Immature natural killer cell (primary cell): ENCODE results near the gene TMEM63A. TPM values are rescaled to one million over a fixed set of nuclear protein-coding genes. Genes with fewer than 3 reads are reported as not detected.
"Not testable (repeated sequence)": the region's sequence is repeated elsewhere in the genome, so short reads cannot be mapped to it uniquely, and the experiment has no call there.

Experiments used
- DNase-seq, 3 donors: peaks; one replicate each; pipeline ENCODE4 v3.0.0; 2022; ENCODE audit warnings: mixed read lengths in 1 of 3
- H3K27ac Mint-ChIP-seq, 6 donors: one replicate each; pipeline ENCODE4 v1.8.0; 2020; ENCODE audit warnings: mixed read lengths in 6 of 6, mild to moderate bottlenecking in 5 of 6, inconsistent platforms in 4 of 6, moderate library complexity in 3 of 6
- H3K27me3 Mint-ChIP-seq, 3 donors: one replicate each; pipeline ENCODE4 v1.8.0; 2020 to 2021; ENCODE audit warnings: low read depth in 3 of 3, mild to moderate bottlenecking in 3 of 3, mixed read lengths in 3 of 3, moderate library complexity in 3 of 3, inconsistent platforms in 1 of 3
- H3K36me3 Mint-ChIP-seq, 3 donors: one replicate each; pipeline ENCODE4 v1.8.0; 2020; ENCODE audit warnings: mixed read lengths in 3 of 3, inconsistent platforms in 2 of 3, mild to moderate bottlenecking in 2 of 3
- H3K4me1 Mint-ChIP-seq, 2 donors: one replicate each; pipeline ENCODE4 v1.8.0; 2020; ENCODE audit warnings: inconsistent platforms in 2 of 2, mild to moderate bottlenecking in 2 of 2, mixed read lengths in 2 of 2, moderate library complexity in 1 of 2
- H3K4me3 Mint-ChIP-seq, 5 donors: one replicate each; pipeline ENCODE4 v1.8.0; 2020; ENCODE audit warnings: mild to moderate bottlenecking in 5 of 5, mixed read lengths in 5 of 5, inconsistent platforms in 3 of 5, moderate library complexity in 3 of 5
- H3K9me3 Mint-ChIP-seq, 6 donors: one replicate each; pipeline ENCODE4 v1.8.0; 2020; ENCODE audit warnings: mild to moderate bottlenecking in 6 of 6, mixed read lengths in 6 of 6, inconsistent platforms in 4 of 6, moderate library complexity in 3 of 6
- polyA plus RNA-seq, 3 donors: library from polyadenylated mRNA; unstranded; fragments of 300-500 nt; fragmentation: Illumina TruSeq; gene quantifications; one replicate each; pipeline ENCODE4 v1.2.3, GENCODE V29; 2021

Gene TMEM63A
- polyA plus RNA-seq, 3 donors from 2014 or later = 10.1 to 27.4 (median 11.1) TPM

DNA sequence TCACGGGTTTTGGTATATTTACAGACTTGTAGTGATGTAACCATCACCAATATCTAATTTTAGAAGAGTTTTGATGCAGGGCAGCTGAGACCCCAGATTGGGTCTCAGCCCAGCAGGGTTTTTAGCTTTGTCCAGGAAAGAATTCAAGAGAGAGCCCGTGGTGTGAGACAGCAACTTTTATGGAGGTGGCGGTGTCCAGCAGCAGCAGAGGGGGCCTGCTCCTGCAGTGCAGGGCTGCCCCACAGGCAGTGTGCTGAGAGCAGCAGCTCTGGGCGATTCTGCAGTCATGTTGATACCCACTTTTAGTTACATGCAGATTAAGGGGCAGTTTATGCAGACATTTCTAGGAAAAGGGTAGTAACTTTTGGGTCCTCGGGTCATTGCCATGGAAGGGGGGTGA, 74.0 kb downstream of the TMEM63A start:
- H3K27ac Mint-ChIP-seq = no peak overlapping the region

DNA sequence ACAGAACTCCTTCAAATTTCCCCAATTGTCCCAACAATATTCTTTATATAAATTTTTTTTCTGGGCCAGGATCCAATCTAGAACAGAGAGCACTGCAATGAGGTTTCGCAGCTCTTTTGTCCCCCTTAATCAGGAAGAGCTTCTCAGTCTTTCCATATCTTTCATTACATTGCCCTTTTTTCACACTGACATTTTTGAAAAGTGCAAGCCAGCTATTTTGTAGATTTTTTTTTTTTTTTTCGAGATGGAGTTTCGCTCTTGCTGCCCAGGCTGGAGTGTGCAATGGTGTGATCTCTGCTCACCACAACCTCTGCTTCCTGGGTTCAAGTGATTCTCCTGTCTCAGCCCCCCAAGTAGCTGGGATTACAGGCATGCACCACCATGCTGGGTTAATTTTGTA, 75.4 kb downstream of the TMEM63A start:
- not testable (repeated sequence) for H3K27me3 Mint-ChIP-seq, H3K4me3 Mint-ChIP-seq, DNase-seq, H3K27ac Mint-ChIP-seq, H3K9me3 Mint-ChIP-seq, H3K36me3 Mint-ChIP-seq
- peaks cover 15 to 20% of the 10 kb centered on the region in 2 donors for H3K4me1 Mint-ChIP-seq

More for the DNA sequence above, 74.0 kb downstream of the TMEM63A start:
- Mint-ChIP-seq H3K4me1 (peaks cover 15 to 20% of the 10 kb centered on the region in 2 donors), H3K4me3 (peak overlapping the region in 1 of 5 donors; percentile 37), H3K36me3 (peaks cover 0 to 7% (median 0%) of the 10 kb centered on the region in 3 donors), H3K27me3 (peaks cover 1 to 10% (median 6%) of the 10 kb centered on the region in 3 donors), H3K9me3 (no peaks in the 10 kb centered on the region)
- no peak for DNase-seq

DNA sequence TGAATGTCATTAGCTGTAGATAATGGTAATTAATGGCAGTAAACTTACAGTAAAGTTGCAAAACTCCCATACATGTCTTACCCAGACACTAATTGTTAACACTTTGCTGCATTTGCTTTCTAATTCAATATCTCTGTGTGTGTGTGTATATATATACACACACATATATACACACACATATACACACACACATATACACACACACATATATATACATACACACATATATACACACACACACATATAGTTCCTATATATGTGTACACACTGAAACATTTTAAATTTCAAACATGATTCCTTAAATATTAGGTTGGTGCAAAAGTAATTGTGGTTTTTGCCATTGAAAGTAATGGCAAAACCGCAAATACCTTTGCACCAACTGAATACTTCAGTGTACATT, 75.9 kb downstream of the TMEM63A start:
- DNase-seq = no peak
- Mint-ChIP-seq H3K4me3 (no peak overlapping the region), H3K27me3 (peaks cover 1 to 10% (median 6%) of the 10 kb centered on the region in 3 donors), H3K4me1 (peaks cover 15 to 20% of the 10 kb centered on the region in 2 donors), H3K27ac (no peak overlapping the region), H3K9me3 (no peaks in the 10 kb centered on the region), H3K36me3 (peaks cover 0 to 7% (median 0%) of the 10 kb centered on the region in 3 donors)

DNA sequence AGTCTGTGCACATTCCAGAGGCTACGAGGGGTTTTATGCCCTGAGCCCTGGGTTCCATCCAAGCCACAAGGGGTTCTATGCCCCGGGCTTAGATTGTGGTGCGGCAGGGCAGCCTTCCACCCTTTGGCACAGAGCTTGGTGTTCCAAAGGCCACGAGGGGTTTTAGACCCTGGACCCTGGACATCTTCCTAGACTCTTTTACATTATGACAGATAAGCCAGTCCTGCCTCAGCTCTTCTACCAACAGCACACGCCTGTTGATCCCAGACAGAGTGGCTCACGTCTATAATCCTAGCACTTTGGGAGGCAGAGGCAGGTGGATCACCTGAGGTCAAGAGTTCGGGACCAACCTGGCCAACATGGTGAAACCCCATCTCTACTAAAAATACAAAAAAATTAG, 81.0 kb downstream of the TMEM63A start:
- H3K36me3 Mint-ChIP-seq = peaks cover 0 to 13% (median 0%) of the 10 kb centered on the region in 3 donors
- not testable (repeated sequence) for H3K9me3 Mint-ChIP-seq, DNase-seq, H3K4me3 Mint-ChIP-seq, H3K27me3 Mint-ChIP-seq, H3K4me1 Mint-ChIP-seq, H3K27ac Mint-ChIP-seq

DNA sequence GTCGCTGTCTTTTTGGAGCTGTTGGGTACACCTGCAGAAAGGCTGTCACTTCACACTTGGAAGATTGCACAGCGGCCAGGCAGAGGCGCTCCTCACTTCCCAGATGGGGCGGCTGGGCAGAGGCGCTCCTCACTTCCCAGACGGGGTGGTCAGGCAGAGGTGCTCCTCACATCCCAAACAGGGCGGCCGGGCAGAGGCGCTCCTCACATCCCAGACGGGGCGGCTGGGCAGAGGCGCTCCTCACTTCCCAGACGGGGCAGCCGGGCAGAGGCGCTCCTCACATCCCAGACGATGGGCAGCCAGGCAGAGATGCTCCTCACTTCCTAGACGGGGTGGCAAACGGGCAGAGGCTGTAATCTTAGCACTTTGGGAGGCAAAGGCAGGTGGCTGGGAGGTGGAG, 86.1 kb downstream of the TMEM63A start:
- not testable (repeated sequence) for H3K4me3 Mint-ChIP-seq, H3K4me1 Mint-ChIP-seq, DNase-seq, H3K9me3 Mint-ChIP-seq, H3K27me3 Mint-ChIP-seq, H3K27ac Mint-ChIP-seq
- H3K36me3 Mint-ChIP-seq = peaks cover 16 to 25% (median 21%) of the 10 kb centered on the region in 3 donors

Other genes starting within 250 kb of the TMEM63A start
- gene ENAH, start 229.3 kb downstream of the TMEM63A start, polyA plus RNA-seq = under 1 TPM in 1 of 3 donors, not detected in 2; 0.24 TPM
- gene SRP9, start 104.6 kb downstream of the TMEM63A start, polyA plus RNA-seq = 100 to 1,000 TPM; 300 to 594 (median 317) TPM
- 1 to 10 TPM in 2 of 3 donors, under 1 TPM in 1; 0.86 to 2.4 (median 1.5) TPM for gene EPHX1, start 72.3 kb downstream of the TMEM63A start, polyA plus RNA-seq
- gene LEFTY1, start 6.8 kb upstream of the TMEM63A start, polyA plus RNA-seq = not detected
- gene PYCR2, start 41.9 kb upstream of the TMEM63A start, polyA plus RNA-seq = 100 to 1,000 TPM in 1 of 3 donors, 10 to 100 TPM in 2; 62.0 to 106 (median 72.0) TPM
- not detected for gene LEFTY2, start 58.8 kb upstream of the TMEM63A start, polyA plus RNA-seq
- 10 to 100 TPM; 13.5 to 18.9 (median 15.8) TPM for gene SDE2, start 117.0 kb upstream of the TMEM63A start, polyA plus RNA-seq
- 1,000 to 10,000 TPM in 1 of 3 donors, 100 to 1,000 TPM in 2; 850 to 1,086 (median 967) TPM for gene H3-3A, start 180.3 kb upstream of the TMEM63A start, polyA plus RNA-seq